Ureter (tissue), 1 donor: Measurements from ENCODE around the gene RPS28. TPM values are rescaled to one million over a fixed set of nuclear protein-coding genes. Genes with fewer than 3 reads are reported as not detected.

Experiments used
- total RNA-seq: library from RNA; stranded (reverse); gene quantifications from one replicate; pipeline ENCODE4 v1.2.4, GENCODE V29; 2023
- donor health status: DM: yes; HTN: yes; CAD: no.

RPS28 gene
- total RNA-seq, 1 donor from 2014 or later, result 1,953 TPM

Other genes starting within 250 kb of the RPS28 start
- not detected for gene FBN3, start 171.9 kb upstream of the RPS28 start, total RNA-seq
- gene CERS4, start 112.1 kb upstream of the RPS28 start, total RNA-seq, result 49.8 TPM
- gene CD320, start 13.1 kb upstream of the RPS28 start, total RNA-seq, result 24.3 TPM
- 53.0 TPM for gene NDUFA7, start 121 bp upstream of the RPS28 start, total RNA-seq
- gene KANK3, start 21.8 kb downstream of the RPS28 start, total RNA-seq, result 12.8 TPM
- gene ANGPTL4, start 42.7 kb downstream of the RPS28 start, total RNA-seq, result 13.2 TPM
- 133 TPM for gene RAB11B, start 68.9 kb downstream of the RPS28 start, total RNA-seq
- gene MARCHF2, start 91.8 kb downstream of the RPS28 start, total RNA-seq, result 41.3 TPM
- 205 TPM for gene HNRNPM, start 123.5 kb downstream of the RPS28 start, total RNA-seq
- 1.4 TPM for gene PRAM1, start 181.1 kb downstream of the RPS28 start, total RNA-seq
- gene ZNF414, start 192.7 kb downstream of the RPS28 start, total RNA-seq, result 27.0 TPM